ENCODE data around the gene NFE2L3.

NFE2L3 gene

DNA sequence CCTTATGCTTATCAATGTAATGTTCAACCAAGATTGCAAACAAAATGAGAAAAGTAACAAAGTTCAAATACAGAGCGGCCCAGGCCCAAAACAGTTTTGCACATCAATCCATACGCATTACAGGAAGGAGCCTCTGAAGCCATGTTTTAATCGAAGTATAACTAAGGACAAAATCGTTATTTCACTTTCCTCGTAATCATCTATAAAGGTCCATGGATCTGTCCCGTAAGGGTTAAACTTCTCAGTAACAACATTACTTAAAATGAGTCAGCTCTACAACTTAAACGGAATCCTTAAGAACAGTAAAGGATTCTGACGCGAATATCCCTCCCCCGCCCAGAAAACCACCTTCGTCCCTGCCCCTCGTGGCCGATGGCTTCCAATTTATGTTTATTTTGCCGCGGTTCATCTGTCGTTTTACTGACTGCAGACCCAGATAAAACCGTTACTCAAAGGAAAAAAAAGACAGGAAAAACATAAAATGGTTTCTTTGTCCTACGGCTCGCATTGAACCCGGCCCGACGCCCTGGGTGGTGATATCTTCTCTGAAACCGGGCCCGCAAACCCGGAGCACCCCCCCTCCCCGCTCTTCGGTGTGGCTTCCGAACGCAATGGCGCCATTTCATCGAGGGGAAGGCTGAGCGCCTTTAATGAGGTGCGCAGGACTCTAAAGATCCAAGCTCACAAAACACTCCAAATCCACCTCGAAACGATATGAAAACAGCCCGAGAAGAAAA, 47.5 kb downstream of the NFE2L3 start:
- peak; percentile 44 for DNase-seq (ENCODE audit: low read depth)

DNA sequence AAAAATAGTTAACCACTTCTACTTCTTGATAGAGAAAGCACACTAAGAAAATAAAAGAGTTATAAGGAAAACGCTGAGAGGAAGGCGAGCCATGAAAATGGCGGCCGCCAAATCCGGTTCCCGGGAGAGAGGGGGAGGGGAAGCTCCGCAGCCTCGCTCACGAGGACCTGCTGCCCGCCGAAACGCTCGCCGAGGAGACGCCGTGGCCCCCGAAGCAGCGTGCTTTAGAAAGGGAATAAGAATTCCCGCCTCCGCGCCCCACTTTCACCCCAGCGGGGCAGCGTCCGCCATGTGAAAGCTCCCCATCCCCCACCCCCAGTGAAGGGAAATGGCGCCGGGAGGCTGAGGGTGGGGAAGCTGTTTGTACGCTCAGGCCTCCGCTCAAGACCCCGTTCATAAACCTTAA, 48.0 kb downstream of the NFE2L3 start:
- DNase-seq (ENCODE audit: low read depth) = peak; percentile 67

GRCh38 chr7:26200444-26201246, 48.6 kb downstream of the NFE2L3 start, which contains the start of gene HNRNPA2B1:
HNRNPA2B1 (minus strand) TSS chr7:26200746; CDS start chr7:26200577, 169 bp downstream.
- peak; percentile 97 for DNase-seq (ENCODE audit: low read depth)

DNA sequence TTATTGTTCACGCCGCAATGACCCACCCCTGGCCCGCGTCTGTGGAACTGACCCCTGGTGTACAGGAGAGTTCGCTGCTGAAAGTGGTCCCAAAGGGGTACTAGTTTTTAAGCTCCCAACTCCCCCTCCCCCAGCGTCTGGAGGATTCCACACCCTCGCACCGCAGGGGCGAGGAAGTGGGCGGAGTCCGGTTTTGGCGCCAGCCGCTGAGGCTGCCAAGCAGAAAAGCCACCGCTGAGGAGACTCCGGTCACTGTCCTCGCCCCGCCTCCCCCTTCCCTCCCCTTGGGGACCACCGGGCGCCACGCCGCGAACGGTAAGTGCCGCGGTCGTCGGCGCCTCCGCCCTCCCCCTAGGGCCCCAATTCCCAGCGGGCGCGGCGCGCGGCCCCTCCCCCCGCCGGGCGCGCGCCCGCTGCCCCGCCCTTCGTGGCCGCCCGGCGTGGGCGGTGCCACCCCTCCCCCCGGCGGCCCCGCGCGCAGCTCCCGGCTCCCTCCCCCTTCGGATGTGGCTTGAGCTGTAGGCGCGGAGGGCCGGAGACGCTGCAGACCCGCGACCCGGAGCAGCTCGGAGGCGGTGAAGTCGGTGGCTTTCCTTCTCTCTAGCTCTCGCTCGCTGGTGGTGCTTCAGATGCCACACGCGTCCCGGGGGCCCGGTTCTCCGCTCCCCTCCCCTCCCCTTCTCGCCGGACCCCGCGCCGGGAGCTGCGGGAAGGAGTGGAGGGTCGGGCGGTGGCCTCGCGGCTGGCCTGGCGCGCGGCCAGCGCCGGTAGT, 49.4 kb downstream of the NFE2L3 start, which contains the start of gene CBX3:
Gene CBX3, plus strand, starts transcription at position 499 of the 772 bp plus-strand sequence. CDS start 1,254 bp downstream, outside the sequence.
- peak; percentile 76 for DNase-seq (ENCODE audit: low read depth)

DNA sequence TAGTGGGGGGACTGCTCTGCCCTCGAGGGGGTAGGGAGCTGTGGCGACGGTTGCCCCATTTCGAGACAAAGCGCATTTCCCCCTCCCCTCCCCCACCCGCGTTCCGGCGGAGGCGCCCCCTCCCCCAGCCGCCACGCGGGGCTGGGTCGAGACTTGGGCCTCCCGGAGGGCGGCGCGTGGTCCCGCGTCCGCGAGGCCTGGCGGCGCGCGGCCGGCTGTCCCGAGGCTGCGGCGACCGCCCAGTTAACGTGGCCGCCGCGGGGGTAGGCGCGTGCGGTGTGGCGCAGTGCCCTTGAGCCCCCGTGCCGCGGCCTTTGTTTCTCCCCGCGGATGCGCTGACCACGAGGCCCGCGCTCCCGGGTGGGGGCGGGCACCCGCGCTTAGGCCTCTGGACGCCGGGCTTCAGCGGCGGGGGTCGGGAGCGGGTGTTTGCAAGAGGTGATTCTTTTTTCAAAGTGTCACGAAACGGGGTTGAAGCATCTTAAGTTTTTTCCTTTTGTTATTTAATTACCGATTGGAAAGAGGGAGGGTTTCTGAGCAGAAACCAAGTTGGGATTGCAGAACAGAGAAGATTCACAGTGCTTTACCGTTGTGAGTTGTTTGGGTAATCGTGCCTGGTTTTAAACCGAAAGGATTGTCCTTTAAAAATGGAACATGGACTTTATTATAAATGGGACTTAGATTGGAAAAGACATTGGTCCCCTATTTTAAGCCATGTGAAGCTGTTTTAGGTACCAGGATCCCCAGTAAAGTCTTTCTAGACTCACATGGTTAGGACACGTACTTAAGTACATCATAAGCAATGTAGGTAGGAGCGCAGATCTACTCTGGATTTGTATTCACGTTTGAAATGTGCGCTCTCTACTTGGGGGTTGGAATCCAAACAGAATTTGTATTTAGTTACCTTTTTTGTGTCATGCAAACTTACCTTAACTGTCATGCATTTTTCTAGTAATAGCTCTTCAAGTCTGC, 50.3 kb downstream of the NFE2L3 start:
- DNase-seq (ENCODE audit: low read depth) = no peak

- DNase-seq (ENCODE audit: low read depth) = no peak
Measured at GRCh38 chr7:26203016-26203415, 51.0 kb downstream of the NFE2L3 start.

DNA sequence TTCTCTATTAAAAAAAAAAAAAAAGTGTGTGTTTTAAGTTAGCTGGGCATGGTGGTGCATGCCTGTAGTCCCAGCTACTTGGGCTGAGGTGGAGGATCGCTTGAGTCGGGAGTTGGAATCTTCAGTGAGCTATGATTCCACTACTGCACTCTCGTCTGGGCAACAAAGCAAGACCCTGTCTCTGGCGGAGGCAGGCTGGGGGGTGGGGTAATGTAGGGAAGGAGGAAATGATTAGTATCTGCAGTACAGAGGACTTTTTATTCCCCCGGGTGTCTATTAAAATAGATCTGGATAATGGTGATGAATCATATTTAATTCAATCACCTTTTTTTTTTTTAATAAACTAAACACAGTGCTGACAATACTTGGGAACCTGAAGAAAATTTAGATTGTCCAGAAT, 56.0 kb downstream of the NFE2L3 start:
- no peak for DNase-seq (ENCODE audit: low read depth)

DNA sequence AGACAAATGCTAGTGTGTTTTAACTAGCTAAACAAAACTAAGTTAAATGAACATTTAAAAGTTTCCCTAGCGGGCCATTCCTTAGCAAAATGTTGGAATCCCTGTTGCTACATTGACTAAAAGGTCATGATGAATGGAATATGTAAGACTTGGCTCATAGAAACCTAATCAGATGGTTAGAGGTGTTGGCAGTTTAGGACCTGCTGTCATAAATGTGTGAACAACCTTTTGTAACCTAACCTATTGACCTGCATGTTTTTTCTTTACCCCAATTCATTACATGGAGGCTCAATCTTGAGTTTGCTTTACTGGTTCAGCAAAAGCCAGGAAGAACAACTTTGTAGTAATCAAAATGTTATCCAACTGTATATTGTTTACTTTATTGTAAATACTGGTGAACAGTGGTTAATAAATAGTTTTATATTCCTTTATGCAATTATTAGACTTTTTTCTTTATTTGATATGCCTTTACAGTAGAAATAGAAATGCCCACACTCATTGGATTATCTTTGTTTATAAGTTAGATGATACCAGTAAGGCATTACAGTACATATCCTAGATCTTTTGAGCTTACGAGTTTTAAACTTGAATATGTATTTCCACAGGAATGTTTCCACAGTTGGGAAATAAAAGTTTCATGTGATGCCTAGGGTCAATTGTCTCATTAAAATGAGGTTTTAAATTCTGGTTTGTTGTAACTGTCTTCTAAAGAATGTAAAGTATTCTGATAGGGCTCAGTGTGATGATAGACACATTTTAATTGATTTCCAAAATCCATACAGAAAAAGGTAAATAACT, 61.1 kb downstream of the NFE2L3 start:
- DNase-seq (ENCODE audit: low read depth) = no peak

DNA sequence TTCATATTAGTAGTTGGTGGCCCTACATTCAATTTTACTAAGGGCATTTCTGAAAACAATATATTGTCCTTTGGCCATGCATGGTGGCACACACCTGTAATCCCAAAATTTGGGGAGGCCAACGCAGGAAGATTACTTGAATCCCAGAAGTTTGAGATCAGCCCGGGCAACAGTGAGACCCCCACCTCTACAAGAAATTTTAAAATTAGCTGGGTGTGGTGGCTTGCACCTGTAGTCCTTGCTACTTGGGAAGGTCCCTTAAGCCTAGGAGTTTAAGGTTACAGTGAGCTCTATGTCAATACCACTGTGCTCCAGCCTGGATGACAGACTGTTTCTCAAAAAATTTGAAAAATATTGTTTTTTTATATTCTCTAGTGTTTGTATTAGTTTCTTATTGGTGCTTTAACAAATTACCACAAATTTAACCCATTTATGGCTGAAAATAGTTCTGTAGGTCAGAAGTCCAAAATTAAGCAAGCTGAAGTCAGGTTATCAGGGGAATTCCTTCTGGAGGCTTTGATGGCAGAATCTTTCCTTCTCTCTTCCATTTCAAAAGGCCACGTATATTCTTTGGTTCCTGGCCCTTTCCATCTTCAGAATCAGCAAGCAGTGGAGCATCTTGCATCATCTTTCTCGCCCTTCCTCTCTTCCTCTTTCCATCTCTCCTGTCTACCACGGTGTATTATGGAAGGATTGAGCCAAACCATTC, 62.0 kb downstream of the NFE2L3 start:
- DNase-seq (ENCODE audit: low read depth) = no peak

DNA sequence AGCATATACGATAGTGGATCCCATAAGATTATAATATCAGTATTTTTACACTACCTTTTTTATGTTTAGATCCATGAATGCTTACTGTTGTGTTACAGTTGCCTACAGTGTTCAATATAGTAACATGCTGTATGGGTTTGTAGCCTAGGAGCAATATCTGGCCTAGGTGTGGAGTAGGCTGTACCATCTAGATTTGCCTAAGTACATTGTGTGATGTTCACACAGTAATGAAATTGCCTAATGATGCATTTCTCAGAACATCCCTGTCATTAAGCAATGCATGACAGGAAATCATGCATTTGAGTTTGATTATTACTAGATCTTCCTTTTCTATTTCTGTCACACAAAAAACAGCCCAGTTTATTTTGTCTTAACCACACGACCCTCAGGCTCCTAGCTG, 64.1 kb downstream of the NFE2L3 start:
- no peak for DNase-seq (ENCODE audit: low read depth)

- no peak for DNase-seq (ENCODE audit: low read depth)
Measured at GRCh38 chr7:26224359-26224758, 72.4 kb downstream of the NFE2L3 start.

DNA sequence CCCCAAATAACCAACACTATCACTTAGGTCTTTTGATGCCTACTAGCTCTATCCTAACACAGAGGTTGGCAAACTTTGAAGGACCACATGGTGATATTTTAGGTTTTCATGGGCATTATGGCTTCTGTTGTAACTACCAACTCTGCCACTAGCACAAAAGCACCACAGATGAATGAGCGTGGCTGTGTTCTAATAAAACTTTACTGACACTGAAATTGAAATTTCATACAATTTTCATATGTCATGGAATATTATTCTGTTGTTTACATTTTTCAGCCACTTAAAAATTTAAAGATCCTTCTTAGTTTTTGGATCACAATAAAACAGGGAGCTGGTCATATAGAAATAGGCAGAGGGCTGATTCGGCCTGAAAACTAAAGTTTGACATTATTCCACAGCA, 76.0 kb downstream of the NFE2L3 start:
- no peak for DNase-seq (ENCODE audit: low read depth)

- no peak for DNase-seq (ENCODE audit: low read depth)
Measured at GRCh38 chr7:26233902-26234511, 82.0 kb downstream of the NFE2L3 start.

Measured in stimulated activated CD8-positive, alpha-beta memory T cell treated with anti-CD3 and anti-CD28 coated beads, Interleukin-12 subunit alpha, Interleukin-12 subunit beta, amount 100 ng/mL, for 1 hour (primary cell).